ENCODE data around the gene ZNF205.

Gene ZNF205

DNA sequence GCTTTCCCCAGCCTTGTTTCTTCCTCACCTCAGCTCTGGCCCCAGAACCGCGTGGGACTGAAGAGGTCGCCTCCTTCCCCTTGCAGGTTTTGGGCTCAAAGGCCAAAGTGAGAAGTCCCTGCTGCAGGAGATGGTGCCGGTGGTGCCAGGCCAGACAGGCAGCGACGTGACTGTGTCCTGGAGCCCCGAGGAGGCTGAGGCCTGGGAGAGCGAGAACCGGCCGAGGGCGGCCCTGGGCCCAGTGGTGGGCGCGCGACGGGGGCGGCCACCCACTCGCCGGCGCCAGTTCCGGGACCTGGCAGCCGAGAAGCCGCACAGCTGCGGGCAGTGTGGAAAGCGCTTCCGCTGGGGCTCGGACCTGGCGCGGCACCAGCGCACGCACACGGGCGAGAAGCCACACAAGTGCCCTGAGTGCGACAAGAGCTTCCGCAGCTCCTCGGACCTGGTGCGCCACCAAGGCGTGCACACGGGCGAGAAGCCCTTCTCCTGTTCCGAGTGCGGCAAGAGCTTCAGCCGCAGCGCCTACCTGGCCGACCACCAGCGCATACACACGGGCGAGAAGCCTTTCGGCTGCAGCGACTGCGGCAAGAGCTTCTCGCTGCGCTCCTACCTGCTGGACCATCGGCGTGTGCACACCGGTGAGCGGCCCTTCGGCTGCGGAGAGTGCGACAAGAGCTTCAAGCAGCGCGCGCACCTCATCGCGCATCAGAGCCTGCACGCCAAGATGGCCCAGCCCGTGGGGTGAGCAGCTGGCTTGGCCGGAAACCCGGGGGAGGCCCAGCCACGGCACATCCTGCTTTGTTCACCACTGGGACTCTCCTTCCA lies 28.4 kb downstream of the ZNF205 start:
- H3K4me1 ChIP-seq (ENCODE audit: insufficient read depth, low read length, severe bottlenecking) = peaks cover 4% of the 10 kb centered on the region
- H3K9me2 ChIP-seq (ENCODE audit: low read depth, low read length) = no peaks in the 10 kb centered on the region
- no peaks in the 10 kb centered on the region for H3F3A ChIP-seq (ENCODE audit: insufficient read depth, low read length)
- H3K27ac ChIP-seq (ENCODE audit: low read depth, low read length, poor library complexity, severe bottlenecking) = no peak overlapping the region
- no peak for TF ChIP-seq EZH2 (IDR thresholded peaks at IDR 0.05; ENCODE audit: borderline replicate concordance, low read length)
- TF ChIP-seq, protein P1, sequence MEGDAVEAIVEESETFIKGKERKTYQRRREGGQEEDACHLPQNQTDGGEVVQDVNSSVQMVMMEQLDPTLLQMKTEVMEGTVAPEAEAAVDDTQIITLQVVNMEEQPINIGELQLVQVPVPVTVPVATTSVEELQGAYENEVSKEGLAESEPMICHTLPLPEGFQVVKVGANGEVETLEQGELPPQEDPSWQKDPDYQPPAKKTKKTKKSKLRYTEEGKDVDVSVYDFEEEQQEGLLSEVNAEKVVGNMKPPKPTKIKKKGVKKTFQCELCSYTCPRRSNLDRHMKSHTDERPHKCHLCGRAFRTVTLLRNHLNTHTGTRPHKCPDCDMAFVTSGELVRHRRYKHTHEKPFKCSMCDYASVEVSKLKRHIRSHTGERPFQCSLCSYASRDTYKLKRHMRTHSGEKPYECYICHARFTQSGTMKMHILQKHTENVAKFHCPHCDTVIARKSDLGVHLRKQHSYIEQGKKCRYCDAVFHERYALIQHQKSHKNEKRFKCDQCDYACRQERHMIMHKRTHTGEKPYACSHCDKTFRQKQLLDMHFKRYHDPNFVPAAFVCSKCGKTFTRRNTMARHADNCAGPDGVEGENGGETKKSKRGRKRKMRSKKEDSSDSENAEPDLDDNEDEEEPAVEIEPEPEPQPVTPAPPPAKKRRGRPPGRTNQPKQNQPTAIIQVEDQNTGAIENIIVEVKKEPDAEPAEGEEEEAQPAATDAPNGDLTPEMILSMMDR (IDR thresholded peaks at IDR 0.05; ENCODE audit: low read length) = no peak
- no peak overlapping the region for H2AFZ ChIP-seq (ENCODE audit: low read length)
- H3K36me3 ChIP-seq (ENCODE audit: insufficient read depth, low read length) = peaks cover 17% of the 10 kb centered on the region
- no peaks in the 10 kb centered on the region for H3K79me2 ChIP-seq (ENCODE audit: insufficient read depth, low read length)
- peaks cover 16% of the 10 kb centered on the region; the same call in 1 of the 2 replicates for H3K27me3 ChIP-seq (ENCODE audit: insufficient read depth, low read length)
- H4K20me1 ChIP-seq (ENCODE audit: insufficient read depth, low read length) = no peaks in the 10 kb centered on the region
- H3K9me3 ChIP-seq (ENCODE audit: low read length) = no peaks in the 10 kb centered on the region
- no peak overlapping the region for H3K4me2 ChIP-seq (ENCODE audit: low read length)
- H3K4me3 ChIP-seq (ENCODE audit: low read depth, low read length, poor library complexity, severe bottlenecking) = no peak overlapping the region
- no peak overlapping the region for H3K9ac ChIP-seq (ENCODE audit: low read length)

DNA sequence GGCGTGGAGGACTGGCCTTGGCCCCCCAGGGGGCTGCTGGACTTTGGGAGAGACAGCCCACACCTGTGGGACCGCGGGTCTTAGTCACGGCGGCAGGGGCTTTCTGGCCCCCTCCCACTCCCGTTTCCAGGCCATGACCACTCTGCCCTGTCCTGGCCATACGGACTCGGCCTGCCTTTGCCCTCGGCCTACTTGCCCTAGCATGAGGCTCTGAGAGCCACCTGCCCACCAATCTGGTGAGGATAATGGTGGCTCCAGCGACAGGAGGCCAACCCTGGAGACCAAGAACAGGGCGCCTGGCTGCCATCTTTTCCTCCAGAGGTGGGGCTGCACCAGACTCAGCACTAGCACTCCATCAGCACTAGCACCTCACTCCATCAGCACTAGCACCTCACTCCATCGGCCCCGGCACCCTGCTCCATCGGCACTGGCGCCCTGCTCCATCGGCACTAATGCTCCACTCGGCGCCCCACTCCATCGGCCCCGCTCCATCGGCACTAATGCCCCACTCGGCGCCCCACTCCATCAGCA lies 29.5 kb downstream of the ZNF205 start:
- H3K27ac ChIP-seq (ENCODE audit: low read depth, low read length, poor library complexity, severe bottlenecking) = no peak overlapping the region
- H3K4me3 ChIP-seq (ENCODE audit: low read depth, low read length, poor library complexity, severe bottlenecking) = no peak overlapping the region
- H3K36me3 ChIP-seq (ENCODE audit: insufficient read depth, low read length) = peaks cover 17% of the 10 kb centered on the region
- H3F3A ChIP-seq (ENCODE audit: insufficient read depth, low read length) = no peaks in the 10 kb centered on the region
- no peaks in the 10 kb centered on the region for H3K4me1 ChIP-seq (ENCODE audit: insufficient read depth, low read length, severe bottlenecking)
- H2AFZ ChIP-seq (ENCODE audit: low read length) = no peak overlapping the region
- H4K20me1 ChIP-seq (ENCODE audit: insufficient read depth, low read length) = no peaks in the 10 kb centered on the region
- peaks cover 16% of the 10 kb centered on the region; the same call in 1 of the 2 replicates for H3K27me3 ChIP-seq (ENCODE audit: insufficient read depth, low read length)
- no peaks in the 10 kb centered on the region for H3K79me2 ChIP-seq (ENCODE audit: insufficient read depth, low read length)
- no peak overlapping the region for H3K4me2 ChIP-seq (ENCODE audit: low read length)
- H3K9me2 ChIP-seq (ENCODE audit: low read depth, low read length) = no peaks in the 10 kb centered on the region
- TF ChIP-seq EZH2 (IDR thresholded peaks at IDR 0.05; ENCODE audit: borderline replicate concordance, low read length) = no peak
- TF ChIP-seq, protein P1 (IDR thresholded peaks at IDR 0.05; ENCODE audit: low read length) = no peak
- H3K9me3 ChIP-seq (ENCODE audit: low read length) = no peaks in the 10 kb centered on the region
- H3K9ac ChIP-seq (ENCODE audit: low read length) = no peak overlapping the region

DNA sequence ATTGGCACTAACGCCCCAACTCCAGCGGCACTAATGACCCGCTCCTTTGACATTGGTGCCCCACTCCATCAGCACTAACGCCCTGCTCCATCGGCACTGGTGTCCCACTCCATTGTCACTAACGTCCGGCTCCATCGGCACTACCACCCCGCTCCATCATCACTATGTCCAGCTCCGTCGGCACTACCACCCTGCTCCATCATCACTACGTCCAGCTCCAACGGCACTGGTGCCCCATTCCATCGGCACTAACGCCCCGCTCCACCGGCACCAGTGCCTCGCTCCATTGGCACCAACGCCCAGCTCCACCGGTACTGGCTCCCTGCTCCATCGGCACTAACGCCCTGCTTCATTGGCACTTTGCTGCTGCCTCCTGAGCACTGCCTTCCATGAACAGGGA lies 29.9 kb downstream of the ZNF205 start:
- Histone ChIP-seq H3K79me2 (ENCODE audit: insufficient read depth, low read length) (no peaks in the 10 kb centered on the region), H3K4me2 (ENCODE audit: low read length) (no peak overlapping the region), H3K4me3 (ENCODE audit: low read depth, low read length, poor library complexity, severe bottlenecking) (no peak overlapping the region), H3K36me3 (ENCODE audit: insufficient read depth, low read length) (peaks cover 17% of the 10 kb centered on the region), H3F3A (ENCODE audit: insufficient read depth, low read length) (no peaks in the 10 kb centered on the region), H3K27ac (ENCODE audit: low read depth, low read length, poor library complexity, severe bottlenecking) (no peak overlapping the region), H3K4me1 (ENCODE audit: insufficient read depth, low read length, severe bottlenecking) (no peaks in the 10 kb centered on the region), H3K9me3 (ENCODE audit: low read length) (no peaks in the 10 kb centered on the region), H2AFZ (ENCODE audit: low read length) (no peak overlapping the region), H4K20me1 (ENCODE audit: insufficient read depth, low read length) (no peaks in the 10 kb centered on the region), H3K27me3 (ENCODE audit: insufficient read depth, low read length) (peaks cover 16% of the 10 kb centered on the region; the same call in 1 of the 2 replicates), H3K9me2 (ENCODE audit: low read depth, low read length) (no peaks in the 10 kb centered on the region), H3K9ac (ENCODE audit: low read length) (no peak overlapping the region)
- TF ChIP-seq, protein P1 (IDR thresholded peaks at IDR 0.05; ENCODE audit: low read length) = no peak
- TF ChIP-seq EZH2 (IDR thresholded peaks at IDR 0.05; ENCODE audit: borderline replicate concordance, low read length) = no peak
